Vagina (tissue), 2 donors: ENCODE results near the gene DHX35.

Source experiments
- POLR2A ChIP-seq, 2 donors: fragments of 450-650 bp; IDR thresholded peaks; one replicate each; pipeline ENCODE4 v1.6.1; 2017; ENCODE audit warnings: antibody characterized with exemption in 2 of 2, mild to moderate bottlenecking in 2 of 2, moderate library complexity in 2 of 2
- POLR2AphosphoS5 ChIP-seq, 2 donors: sonication (generic); formaldehyde crosslinking; IDR thresholded peaks; one replicate each; pipeline ENCODE4 v1.9.0; 2017; ENCODE audit warnings: antibody characterized with exemption in 2 of 2, mild to moderate bottlenecking in 2 of 2, low read depth in 1 of 2; ENCODE audit not compliant: insufficient read depth in 1 of 2
- TF ChIP-seq, protein P1 (sequence below), 3 experiments: fragments of 450-650 bp in 2 of 3; fragments of 200-600 bp in 1 of 3; sonication (generic) in 1 of 3; IDR thresholded peaks; one replicate each; pipeline ENCODE4 v1.5.1; 2017 to 2019; ENCODE audit warnings: antibody characterized with exemption in 3 of 3, mild to moderate bottlenecking in 2 of 3, moderate library complexity in 2 of 3

DNA sequence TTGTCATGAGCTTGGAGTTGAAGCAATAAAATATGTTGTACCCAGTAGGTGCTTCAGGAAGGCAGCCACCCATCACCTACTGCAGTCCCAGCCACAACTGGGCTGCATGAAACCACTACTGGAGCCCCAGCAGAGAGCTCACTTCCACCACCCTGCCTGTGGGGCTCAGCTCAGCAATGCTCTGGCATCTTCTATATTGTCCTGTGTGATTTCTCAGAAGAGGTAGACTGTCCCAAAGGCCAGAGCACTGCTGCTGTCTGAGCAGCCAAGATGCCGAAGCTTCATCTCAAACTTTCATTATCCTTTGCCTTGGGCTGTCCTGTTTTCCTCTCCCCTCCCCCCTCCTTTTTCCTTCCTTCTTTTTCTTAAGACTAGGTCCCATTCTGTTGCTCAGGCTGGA lies 126.9 kb downstream of the DHX35 start:
- TF ChIP-seq POLR2A (IDR thresholded peaks at IDR 0.05) (no peak), POLR2AphosphoS5 (IDR thresholded peaks at IDR 0.05; ENCODE audit: insufficient read depth in 1 of 2, low read depth in 1 of 2) (no peak)
- TF ChIP-seq, protein P1, sequence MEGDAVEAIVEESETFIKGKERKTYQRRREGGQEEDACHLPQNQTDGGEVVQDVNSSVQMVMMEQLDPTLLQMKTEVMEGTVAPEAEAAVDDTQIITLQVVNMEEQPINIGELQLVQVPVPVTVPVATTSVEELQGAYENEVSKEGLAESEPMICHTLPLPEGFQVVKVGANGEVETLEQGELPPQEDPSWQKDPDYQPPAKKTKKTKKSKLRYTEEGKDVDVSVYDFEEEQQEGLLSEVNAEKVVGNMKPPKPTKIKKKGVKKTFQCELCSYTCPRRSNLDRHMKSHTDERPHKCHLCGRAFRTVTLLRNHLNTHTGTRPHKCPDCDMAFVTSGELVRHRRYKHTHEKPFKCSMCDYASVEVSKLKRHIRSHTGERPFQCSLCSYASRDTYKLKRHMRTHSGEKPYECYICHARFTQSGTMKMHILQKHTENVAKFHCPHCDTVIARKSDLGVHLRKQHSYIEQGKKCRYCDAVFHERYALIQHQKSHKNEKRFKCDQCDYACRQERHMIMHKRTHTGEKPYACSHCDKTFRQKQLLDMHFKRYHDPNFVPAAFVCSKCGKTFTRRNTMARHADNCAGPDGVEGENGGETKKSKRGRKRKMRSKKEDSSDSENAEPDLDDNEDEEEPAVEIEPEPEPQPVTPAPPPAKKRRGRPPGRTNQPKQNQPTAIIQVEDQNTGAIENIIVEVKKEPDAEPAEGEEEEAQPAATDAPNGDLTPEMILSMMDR (IDR thresholded peaks at IDR 0.05): no peak
